H9 (cell line): Measurements from ENCODE around the gene PRKCB. TPM values are rescaled to one million over a fixed set of nuclear protein-coding genes. Genes with fewer than 3 reads are reported as not detected.

Experiments used
- DNase-seq: peaks from one replicate; pipeline ENCODE4 v3.0.0-alpha.2; 2017
- H2AFZ ChIP-seq: one replicate; pipeline ENCODE4 v1.6.1; 2013; ENCODE audit warnings: mild to moderate bottlenecking, low read length, control low read depth, moderate library complexity
- H2AK5ac ChIP-seq: 2 replicates; pipeline ENCODE4 v1.6.1; 2013; ENCODE audit warnings: low read length, control low read depth, mixed read lengths; ENCODE audit not compliant: insufficient read length
- H2BK120ac ChIP-seq: one replicate; pipeline ENCODE4 v1.6.1; 2013; ENCODE audit warnings: low read depth, mild to moderate bottlenecking, low read length, control low read depth, inconsistent platforms; ENCODE audit not compliant: poor library complexity, severe bottlenecking
- H2BK12ac ChIP-seq: 2 replicates; pipeline ENCODE4 v1.6.1; 2013; ENCODE audit warnings: low read length, control low read depth, mixed read lengths, low read depth; ENCODE audit not compliant: insufficient read length
- H2BK15ac ChIP-seq: 2 replicates; pipeline ENCODE4 v1.6.1; 2013; ENCODE audit warnings: low read depth, low read length, control low read depth
- H2BK20ac ChIP-seq: one replicate; pipeline ENCODE4 v1.6.1; 2013; ENCODE audit warnings: low read depth, mild to moderate bottlenecking, low read length, control low read depth, inconsistent platforms; ENCODE audit not compliant: poor library complexity, severe bottlenecking
- H2BK5ac ChIP-seq: 2 replicates; pipeline ENCODE4 v1.6.1; 2013; ENCODE audit warnings: low read length, control low read depth, mixed read lengths; ENCODE audit not compliant: insufficient read length
- H3K14ac ChIP-seq: 2 replicates; pipeline ENCODE4 v1.6.1; 2013; ENCODE audit warnings: low read length, control low read depth; ENCODE audit not compliant: insufficient read depth
- H3K18ac ChIP-seq: 2 replicates; pipeline ENCODE4 v1.6.1; 2013; ENCODE audit warnings: low read depth, mild to moderate bottlenecking, mixed read lengths, low read length, control low read depth; ENCODE audit not compliant: insufficient read length
- H3K23ac ChIP-seq: 2 replicates; pipeline ENCODE4 v1.6.1; 2013; ENCODE audit warnings: low read length, control low read depth, mixed read lengths, low read depth; ENCODE audit not compliant: insufficient read length
- H3K23me2 ChIP-seq: 2 replicates; pipeline ENCODE4 v1.6.1; 2013; ENCODE audit warnings: low read depth, mild to moderate bottlenecking, mixed read lengths, low read length, control low read depth; ENCODE audit not compliant: insufficient read length, poor library complexity, severe bottlenecking
- H3K27ac ChIP-seq: 2 replicates; pipeline ENCODE4 v1.5.1; 2013; ENCODE audit warnings: low read length, control low read depth, mixed read lengths, low read depth; ENCODE audit not compliant: insufficient read length
- H3K27me3 ChIP-seq: 2 replicates; pipeline ENCODE4 v1.6.1; 2013; ENCODE audit warnings: low read length, control low read depth, inconsistent platforms; ENCODE audit not compliant: insufficient read depth
- H3K4ac ChIP-seq: 2 replicates; pipeline ENCODE4 v1.6.1; 2013; ENCODE audit warnings: low read depth, mild to moderate bottlenecking, control low read depth, inconsistent platforms, low read length, moderate library complexity
- H3K4me1 ChIP-seq: 2 replicates; pipeline ENCODE4 v1.6.1; 2013; ENCODE audit warnings: low read length, control low read depth, inconsistent platforms; ENCODE audit not compliant: insufficient read depth
- H3K4me2 ChIP-seq: 2 replicates; pipeline ENCODE4 v1.6.1; 2013; ENCODE audit warnings: low read length, control low read depth, mixed read lengths; ENCODE audit not compliant: insufficient read length, insufficient read depth
- H3K56ac ChIP-seq: 2 replicates; pipeline ENCODE4 v1.6.1; 2013; ENCODE audit warnings: low read depth, mild to moderate bottlenecking, mixed read lengths, low read length, control low read depth; ENCODE audit not compliant: insufficient read length
- H3K79me1 ChIP-seq: 2 replicates; pipeline ENCODE4 v1.6.1; 2013; ENCODE audit warnings: low read depth, mild to moderate bottlenecking, moderate library complexity, low read length, control low read depth, inconsistent platforms; ENCODE audit not compliant: insufficient read depth, poor library complexity, severe bottlenecking
- H3K79me2 ChIP-seq: 2 replicates; pipeline ENCODE4 v1.6.1; 2013; ENCODE audit warnings: low read length, control low read depth, inconsistent platforms; ENCODE audit not compliant: insufficient read depth
- H3K9ac ChIP-seq: 2 replicates; pipeline ENCODE4 v1.6.1; 2013; ENCODE audit warnings: low read length, control low read depth, mixed read lengths; ENCODE audit not compliant: insufficient read length; ENCODE audit errors: extremely low read depth
- H3K9me3 ChIP-seq: one replicate; pipeline ENCODE4 v1.6.1; 2013; ENCODE audit warnings: low read depth, low read length, inconsistent platforms; ENCODE audit not compliant: control insufficient read depth
- H3T11ph ChIP-seq: one replicate; pipeline ENCODE4 v1.6.1; 2013; ENCODE audit warnings: mild to moderate bottlenecking, low read length, control low read depth, inconsistent platforms
- H4K20me1 ChIP-seq: one replicate; pipeline ENCODE4 v1.6.1; 2013; ENCODE audit not compliant: control insufficient read depth, insufficient read length, insufficient read depth
- H4K5ac ChIP-seq: 2 replicates; pipeline ENCODE4 v1.6.1; 2013; ENCODE audit warnings: low read depth, mild to moderate bottlenecking, mixed read lengths, low read length, control low read depth; ENCODE audit not compliant: insufficient read length
- H4K8ac ChIP-seq: replicated peaks from 2 replicates; pipeline ENCODE4 v1.6.1; 2013; ENCODE audit warnings: low read length, control low read depth, mixed read lengths, low read depth; ENCODE audit not compliant: insufficient read length
- H4K91ac ChIP-seq: 2 replicates; pipeline ENCODE4 v1.6.1; 2013; ENCODE audit warnings: low read depth, mild to moderate bottlenecking, moderate library complexity, mixed read lengths, low read length, control low read depth; ENCODE audit not compliant: insufficient read length
- H3K27ac Mint-ChIP-seq, 3 experiments: 2 replicates in 2 of 3; 3 replicates in 1 of 3; pipeline ENCODE4 v1.8.0; 2020 to 2021; ENCODE audit warnings: mixed read lengths in 3 of 3, mild to moderate bottlenecking in 1 of 3, moderate library complexity in 1 of 3
- H3K27me3 Mint-ChIP-seq: 2 replicates; pipeline ENCODE4 v1.8.0; 2021; ENCODE audit warnings: low read depth, mild to moderate bottlenecking, moderate library complexity, mixed read lengths
- H3K36me3 Mint-ChIP-seq, 3 experiments: 2 replicates in 2 of 3; 3 replicates in 1 of 3; pipeline ENCODE4 v1.8.0; 2020 to 2021; ENCODE audit warnings: low read depth in 3 of 3, mixed read lengths in 3 of 3; ENCODE audit not compliant: insufficient read depth in 1 of 3
- H3K4me1 Mint-ChIP-seq, 2 experiments: 2 replicates each; pipeline ENCODE4 v1.8.0; 2020; ENCODE audit warnings: mixed read lengths in 2 of 2
- H3K4me3 Mint-ChIP-seq, 2 experiments: 2 replicates in 1 of 2; 3 replicates in 1 of 2; pipeline ENCODE4 v1.8.0; 2020 to 2021; ENCODE audit warnings: mild to moderate bottlenecking in 2 of 2, mixed read lengths in 2 of 2, moderate library complexity in 1 of 2
- H3K9me3 Mint-ChIP-seq, 2 experiments: 2 replicates in 1 of 2; 3 replicates in 1 of 2; pipeline ENCODE4 v1.8.0; 2020; ENCODE audit warnings: mild to moderate bottlenecking in 2 of 2, mixed read lengths in 2 of 2, moderate library complexity in 1 of 2
- CTCF ChIP-seq: fragments of 200-600 bp; sonication (generic); conservative IDR thresholded peaks from 3 replicates; pipeline ENCODE4 v1.8.0; 2021; ENCODE audit warnings: antibody characterized with exemption, mild to moderate bottlenecking
- WGBS: extraction: QIAGEN DNeasy Blood & Tissue Kit; methylation state at CpG from one replicate; pipeline ENCODE4 v1.1.7; 2013; ENCODE audit warnings: missing lambda C conversion rate, low lambda C conversion rate, mixed read lengths; ENCODE audit not compliant: insufficient read length; ENCODE audit errors: extremely low coverage; 5-methylcytosine and 5-hydroxymethylcytosine counted together
- total RNA-seq: library from RNA; stranded (reverse); gene quantifications from 2 replicates; pipeline ENCODE4 v1.2.1, GENCODE V29; 2021

Gene PRKCB
- total RNA-seq, 1 experiment from 2014 or later = 7.0 TPM

- no peaks in the 10 kb centered on the region for H3K79me2 ChIP-seq
- H3K36me3 Mint-ChIP-seq = peaks cover 0 to 2% (median 0%) of the 10 kb centered on the region in 3 experiments; a peak in 1 of 7 replicates
- H3K56ac ChIP-seq = no peak overlapping the region
- no peak overlapping the region for H2BK12ac ChIP-seq
- no peak overlapping the region for H3K18ac ChIP-seq
- no peaks in the 10 kb centered on the region for H4K20me1 ChIP-seq
- H2AFZ ChIP-seq = no peak overlapping the region
- no peak overlapping the region for H2BK15ac ChIP-seq
- no peak overlapping the region for H2BK120ac ChIP-seq
- H4K91ac ChIP-seq = no peak overlapping the region
- no CpG with 5 or more reads among the region's 9 CpGs for WGBS
- no peak overlapping the region for H3K9ac ChIP-seq
- H3K27ac ChIP-seq = no peak overlapping the region
- no peak for TF ChIP-seq CTCF
- no peak overlapping the region for H3K4ac ChIP-seq
- no peaks in the 10 kb centered on the region for H3K27me3 ChIP-seq
- H3K79me1 ChIP-seq = no peaks in the 10 kb centered on the region
- no peak overlapping the region for H2AK5ac ChIP-seq
- no peaks in the 10 kb centered on the region for H3K27me3 Mint-ChIP-seq
- no peaks in the 10 kb centered on the region; a peak in 1 of 5 replicates for H3K9me3 Mint-ChIP-seq
- no peak overlapping the region for H3K27ac Mint-ChIP-seq
- H2BK20ac ChIP-seq = no peak overlapping the region
- H2BK5ac ChIP-seq = no peak overlapping the region
- no peak for DNase-seq
- H3K4me1 Mint-ChIP-seq = peaks cover 46 to 49% of the 10 kb centered on the region in 2 experiments
- no peaks in the 10 kb centered on the region for H3K23me2 ChIP-seq
- no peaks in the 10 kb centered on the region for H3K9me3 ChIP-seq
- H3K23ac ChIP-seq = no peak overlapping the region
- no peak overlapping the region for H3K14ac ChIP-seq
- no peak overlapping the region for H3K4me3 Mint-ChIP-seq
- H3K4me1 ChIP-seq = peaks cover 13% of the 10 kb centered on the region
- H3T11ph ChIP-seq = no peak overlapping the region
- H4K8ac ChIP-seq = no peak overlapping the region
- H4K5ac ChIP-seq = no peak overlapping the region
- no peak overlapping the region for H3K4me2 ChIP-seq
Measured at GRCh38 chr16:24116989-24117388, 281.2 kb downstream of the PRKCB start.
